Stomach (tissue), 9 donors: ENCODE measurements around the gene LIPA. TPM values are rescaled to one million over a fixed set of nuclear protein-coding genes. Genes with fewer than 3 reads are reported as not detected.

Experiments used
- DNase-seq, 2 donors: peaks; one replicate each; pipeline versions ENCODE4 v3.0.0 to v3.0.0-alpha.2; 2013 to 2019
- H3K27ac ChIP-seq, 5 donors: fragments of 200-600 bp in 4 of 5; sonication (generic) in 4 of 5; one replicate each; pipeline ENCODE4 v1.5.1; 2013 to 2019; ENCODE audit warnings: mild to moderate bottlenecking in 1 of 5, moderate library complexity in 1 of 5
- H3K27me3 ChIP-seq, 3 donors: fragments of 200-600 bp; sonication (generic); one replicate each; pipeline ENCODE4 v1.5.1; 2017 to 2019; ENCODE audit warnings: mixed run types in 1 of 3
- H3K36me3 ChIP-seq, 4 donors: fragments of 200-600 bp; sonication (generic); 1 replicate in 3 of 4; 2 replicates in 1 of 4; pipeline ENCODE4 v1.5.1; 2016 to 2019
- H3K4me1 ChIP-seq, 4 donors: fragments of 200-600 bp; sonication (generic); one replicate each; pipeline ENCODE4 v1.5.1; 2016 to 2019
- H3K4me3 ChIP-seq, 4 donors: fragments of 200-600 bp; sonication (generic) in 3 of 4; one replicate each; pipeline ENCODE4 v1.5.1; 2016 to 2019; ENCODE audit warnings: mild to moderate bottlenecking in 1 of 4
- H3K9me3 ChIP-seq, 4 donors: fragments of 200-600 bp; sonication (generic); one replicate each; pipeline ENCODE4 v1.5.1; 2016 to 2019
- CTCF ChIP-seq, 7 experiments: fragments of 450-650 bp in 4 of 7; fragments of 200-600 bp in 3 of 7; sonication (generic) in 3 of 7; IDR thresholded peaks; one replicate each; pipeline ENCODE4 v1.5.1; 2016 to 2019; ENCODE audit warnings: antibody characterized with exemption in 7 of 7, control low read depth in 2 of 7, mild to moderate bottlenecking in 1 of 7
- EP300 ChIP-seq: sonication (generic); formaldehyde crosslinking; IDR thresholded peaks from one replicate; pipeline ENCODE4 v1.6.1; 2017; ENCODE audit warnings: antibody characterized with exemption
- POLR2A ChIP-seq, 4 donors: fragments of 450-650 bp; IDR thresholded peaks; one replicate each; pipeline ENCODE4 v1.6.1; 2016; ENCODE audit warnings: antibody characterized with exemption in 4 of 4, control low read depth in 2 of 4, mild to moderate bottlenecking in 1 of 4, moderate library complexity in 1 of 4
- POLR2AphosphoS5 ChIP-seq, 3 donors: sonication (generic); formaldehyde crosslinking; IDR thresholded peaks; one replicate each; pipeline ENCODE4 v1.6.1; 2016; ENCODE audit warnings: antibody characterized with exemption in 3 of 3
- WGBS, 5 donors: extraction: QIAGEN DNeasy Blood & Tissue Kit in 3 of 5; methylation state at CpG; one replicate each; pipeline versions ENCODE4 v1.1.5 to v1.1.7; 2013 to 2018; 5-methylcytosine and 5-hydroxymethylcytosine counted together
- intact Hi-C: fragments of 100-400 bp; cut with DNase I; formaldehyde crosslinking; loops from one replicate; pipeline ENCODE4 v1.15.1; 2023; ENCODE audit warnings: low total_unique reads
- polyA plus RNA-seq, 3 donors: library from polyadenylated mRNA; stranded (reverse); fragments of 200-250 nt; gene quantifications; one replicate each; pipeline ENCODE4 v1.2.3, GENCODE V29; 2013
- total RNA-seq, 5 donors: library from RNA; depleted of rRNA; stranded (reverse); fragments of >200 nt; gene quantifications; one replicate each; pipeline versions ENCODE4 v1.1.0 to v1.2.3, GENCODE V29; 2014 to 2016
- donor health status: healthy with polysubstance abuse.
- donor health status: Bipolar disorder and iron deficiency.
- donor health status: healthy.

LIPA gene
- total and polyA plus RNA-seq, 8 donors: 1.8 to 65.9 (median 13.0) TPM

DNA sequence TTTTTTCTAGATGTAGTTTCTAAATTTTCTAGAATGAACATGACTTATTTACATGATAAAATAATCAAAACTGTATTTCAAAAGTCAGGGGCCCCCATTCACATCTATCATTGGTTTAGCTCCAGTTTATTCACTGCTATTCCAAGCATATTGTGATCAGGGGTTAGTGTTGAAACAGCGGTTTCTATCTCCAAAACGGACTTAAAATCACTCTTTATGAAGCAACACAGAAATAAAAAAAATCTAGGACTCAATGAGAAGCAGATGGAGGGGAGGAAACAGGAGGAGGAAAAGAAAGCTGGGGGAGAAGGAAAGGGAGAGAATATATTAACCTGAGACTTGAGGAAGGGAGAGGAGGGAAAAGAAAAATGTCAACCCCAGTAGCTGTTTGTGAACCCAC, 29.7 kb downstream of the LIPA start:
- intact Hi-C loops: no loop called here
- 81 to 89% (median 82%) methylated on average over 2 of the region's 2 CpGs for WGBS, 5 donors
- H3K27ac ChIP-seq: no peak overlapping the region

DNA sequence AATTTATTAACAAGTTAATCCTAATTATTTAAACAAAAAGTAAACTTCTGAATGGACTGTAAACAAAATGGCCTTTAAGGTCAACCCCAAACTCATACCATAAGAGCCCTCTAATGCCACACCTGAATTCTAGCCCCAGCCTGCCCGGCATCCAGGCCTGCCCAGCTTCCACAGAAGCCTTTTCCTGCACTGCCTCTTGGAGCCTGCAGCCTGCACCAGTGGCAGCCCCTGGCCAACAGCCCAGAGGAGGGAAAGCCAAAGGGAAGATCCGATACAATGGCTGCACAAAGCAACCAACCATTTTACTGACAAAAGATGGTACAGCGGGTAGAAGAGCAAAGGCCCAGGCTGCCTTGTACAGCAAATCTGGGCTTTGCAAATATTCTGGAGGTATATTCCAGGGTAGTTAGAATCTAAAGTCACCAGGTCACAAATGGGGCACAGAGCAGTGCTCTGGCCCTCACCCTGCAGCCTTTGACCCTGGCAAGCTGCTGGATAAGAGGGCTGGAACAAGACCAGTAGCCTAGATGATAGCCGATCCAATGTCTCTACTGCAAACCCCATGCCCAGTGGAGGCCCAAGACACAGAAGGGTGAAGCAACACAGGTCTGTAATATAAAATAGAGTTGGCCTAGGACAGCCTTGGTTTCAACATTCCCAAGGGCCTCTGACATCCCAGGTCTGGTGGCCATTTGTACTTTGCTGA, 31.9 kb downstream of the LIPA start:
- Histone ChIP-seq H3K27me3 (no peaks in the 10 kb centered on the region), H3K4me1 (peaks cover 3 to 13% (median 9%) of the 10 kb centered on the region in 4 donors), H3K4me3 (no peak overlapping the region), H3K27ac (no peak overlapping the region), H3K9me3 (no peaks in the 10 kb centered on the region), H3K36me3 (peaks cover 0 to 56% (median 36%) of the 10 kb centered on the region in 4 donors)
- TF ChIP-seq POLR2AphosphoS5 (IDR thresholded peaks at IDR 0.05) (no peak), EP300 (no peak)
- DNase-seq: no peak
- 63 to 75% (median 69%) methylated on average over 4 of the region's 4 CpGs for WGBS, 5 donors
- intact Hi-C loops: no loop called here

More for the DNA sequence above, 29.7 kb downstream of the LIPA start:
- TF ChIP-seq EP300 (no peak), POLR2AphosphoS5 (IDR thresholded peaks at IDR 0.05) (no peak), CTCF (IDR thresholded peaks at IDR 0.05) (no peak), POLR2A (IDR thresholded peaks at IDR 0.05) (no peak)
- no peak for DNase-seq
- no peak overlapping the region for H3K4me3 ChIP-seq
- H3K9me3 ChIP-seq: no peaks in the 10 kb centered on the region
- H3K36me3 ChIP-seq: peaks cover 0 to 50% (median 30%) of the 10 kb centered on the region in 4 donors
- no peaks in the 10 kb centered on the region for H3K27me3 ChIP-seq
- H3K4me1 ChIP-seq: peaks cover 3 to 20% (median 12%) of the 10 kb centered on the region in 4 donors

DNA sequence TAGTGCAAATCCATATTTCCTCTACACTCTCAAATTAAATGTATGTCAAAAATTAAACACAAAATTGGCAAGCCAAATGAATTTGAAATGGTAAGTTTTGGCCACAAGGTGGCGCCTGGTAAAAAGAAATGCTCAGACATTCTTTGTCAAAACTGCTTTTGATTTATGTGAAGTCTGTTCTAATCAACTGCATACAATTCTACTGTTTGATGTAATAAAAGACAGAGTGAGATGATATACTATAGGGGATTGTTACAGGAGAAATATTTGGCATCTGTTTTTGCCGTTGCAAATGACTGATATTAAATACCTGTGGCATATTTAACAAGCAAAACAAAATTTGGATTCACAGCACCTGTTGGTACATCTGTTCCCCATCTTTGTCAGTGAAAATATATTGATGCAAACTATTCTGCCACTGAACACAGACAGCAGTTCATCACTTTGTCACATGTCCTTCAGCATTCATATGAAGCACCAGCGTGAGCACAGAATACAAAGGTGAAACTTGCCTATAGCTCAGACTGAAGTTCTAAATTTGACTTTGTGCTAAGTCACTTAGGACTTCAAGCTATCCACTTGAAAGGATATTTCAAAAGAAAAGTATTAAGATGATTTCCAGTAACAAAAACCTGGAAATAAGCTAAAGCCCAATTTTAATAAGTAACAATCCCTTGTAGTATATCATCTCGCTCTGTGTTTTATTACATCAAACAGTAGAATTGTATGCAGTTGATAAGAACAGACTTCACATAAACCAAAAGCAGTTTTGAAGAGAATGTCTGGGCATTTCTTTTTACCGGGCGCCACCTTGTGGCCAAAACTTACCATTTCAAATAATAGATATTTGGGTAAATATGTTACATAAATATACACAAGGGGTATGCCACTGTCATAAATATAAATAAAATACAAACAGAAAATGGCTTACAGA, 34.3 kb downstream of the LIPA start:
- peak overlapping the region in 3 of 5 donors; percentile 40 to 52 (median 50) for H3K27ac ChIP-seq
- peak; percentile 67 to 80 for DNase-seq
- intact Hi-C loops: no loop called here
- TF ChIP-seq POLR2AphosphoS5 (IDR thresholded peaks at IDR 0.05) (no peak), POLR2A (IDR thresholded peaks at IDR 0.05) (no peak), CTCF (IDR thresholded peaks at IDR 0.05) (peak in 4 of 7 experiments; percentile 47 to 89 (median 67))
- peaks cover 0 to 40% (median 31%) of the 10 kb centered on the region in 4 donors for H3K36me3 ChIP-seq
- H3K9me3 ChIP-seq: no peaks in the 10 kb centered on the region
- WGBS, 5 donors: 7 to 16% (median 10%) methylated on average over 6 of the region's 6 CpGs
- no peak overlapping the region for H3K4me3 ChIP-seq
- peaks cover 3 to 13% (median 9%) of the 10 kb centered on the region in 4 donors for H3K4me1 ChIP-seq
- no peaks in the 10 kb centered on the region for H3K27me3 ChIP-seq

GRCh38 chr10:89216056-89216455, 35.5 kb downstream of the LIPA start:
- Histone ChIP-seq H3K27me3 (peaks cover 0 to under 1% (median 0%) of the 10 kb centered on the region in 3 donors), H3K4me3 (no peak overlapping the region), H3K4me1 (peaks cover 3 to 13% (median 9%) of the 10 kb centered on the region in 4 donors), H3K9me3 (no peaks in the 10 kb centered on the region), H3K36me3 (peaks cover 0 to 30% (median 23%) of the 10 kb centered on the region in 4 donors), H3K27ac (no peak overlapping the region)
- WGBS, 5 donors: 89 to 96% (median 93%) methylated on average over 2 of the region's 2 CpGs
- intact Hi-C loops: no loop called here
- no peak for DNase-seq
- no peak for TF ChIP-seq POLR2A (IDR thresholded peaks at IDR 0.05)
- no peak for TF ChIP-seq POLR2AphosphoS5 (IDR thresholded peaks at IDR 0.05)
- no peak for TF ChIP-seq CTCF (IDR thresholded peaks at IDR 0.05)
- TF ChIP-seq EP300: no peak
